B cell (primary cell): ENCODE results near the gene UTP4. TPM values are rescaled to one million over a fixed set of nuclear protein-coding genes. Genes with fewer than 3 reads are reported as not detected.
A peak's percentile ranks its signal among the peaks of the same experiment; 100 is the strongest.

Experiments
- ATAC-seq: fragments of 200-7000 bp; cut with Tn5 transposase; one replicate; pipeline ENCODE4 v1.10.0; 2021; ENCODE audit warnings: low read depth, mild to moderate bottlenecking, moderate number of reproducible peaks, moderate library complexity
- CTCF ChIA-PET: fragments of 350-600 bp; sonication (Branson Sonifier 250); formaldehyde crosslinking; loops from one replicate; lab custom pipeline; 2021; ENCODE audit warnings: antibody characterized with exemption, inconsistent platforms; lab: Charles Lee
- POLR2A ChIA-PET: fragments of 350-600 bp; sonication (Branson Sonifier 250); formaldehyde crosslinking; loops from one replicate; lab custom pipeline; 2021; ENCODE audit warnings: antibody characterized with exemption; lab: Charles Lee
- DNase-seq: peaks from one replicate; pipeline ENCODE4 v3.0.0; 2013
- H2AFZ ChIP-seq: 2 replicates; pipeline ENCODE4 v1.6.1; 2012; ENCODE audit warnings: mild to moderate bottlenecking, low read depth, low read length; ENCODE audit not compliant: insufficient read depth, poor library complexity, severe bottlenecking
- H3K27ac ChIP-seq, 2 donors: 1 replicate in 1 of 2; 2 replicates in 1 of 2; pipeline ENCODE4 v1.5.1; 2012 to 2013; ENCODE audit warnings: low read length in 2 of 2, mild to moderate bottlenecking in 2 of 2, moderate library complexity in 1 of 2
- H3K27me3 ChIP-seq, 4 experiments: fragments of 200-600 bp in 1 of 4; sonication (generic) in 1 of 4; replicated peaks in 1 of 4; 1 replicate in 2 of 4; 2 replicates in 2 of 4; pipeline versions ENCODE4 v1.6.1 to v1.7.0; 2013 to 2016; ENCODE audit warnings: low read length in 3 of 4, mild to moderate bottlenecking in 2 of 4, mixed read lengths in 1 of 4, moderate library complexity in 1 of 4; ENCODE audit not compliant: insufficient read depth in 4 of 4, control insufficient read depth in 3 of 4; ENCODE audit errors: control extremely low read depth in 1 of 4
- H3K36me3 ChIP-seq, 2 experiments: replicated peaks in 1 of 2; 1 replicate in 1 of 2; 2 replicates in 1 of 2; pipeline versions ENCODE4 v1.6.1 to v1.7.1; 2013; ENCODE audit warnings: low read length in 1 of 2; ENCODE audit not compliant: insufficient read depth in 2 of 2, control insufficient read depth in 1 of 2; ENCODE audit errors: control extremely low read depth in 1 of 2, extremely low read depth in 1 of 2
- H3K4me1 ChIP-seq, 2 donors: fragments of 200-600 bp in 1 of 2; sonication (generic) in 1 of 2; 1 replicate in 1 of 2; 2 replicates in 1 of 2; pipeline versions ENCODE4 v1.5.1 to v1.6.1; 2013 to 2017; ENCODE audit warnings: low read length in 2 of 2; ENCODE audit not compliant: control insufficient read depth in 2 of 2, insufficient read depth in 2 of 2
- H3K4me2 ChIP-seq: replicated peaks from 2 replicates; pipeline ENCODE3; 2012; ENCODE audit warnings: mild to moderate bottlenecking, low read depth, low read length; ENCODE audit not compliant: poor library complexity, severe bottlenecking
- H3K4me3 ChIP-seq, 5 experiments: fragments of 200-600 bp in 1 of 5; sonication (generic) in 1 of 5; 1 replicate in 3 of 5; 2 replicates in 2 of 5; pipeline versions ENCODE4 v1.5.1 to v1.7.0; 2011 to 2016; ENCODE audit warnings: low read length in 4 of 5, mild to moderate bottlenecking in 4 of 5, low read depth in 2 of 5, control low read depth in 1 of 5, moderate library complexity in 1 of 5; ENCODE audit not compliant: insufficient read depth in 1 of 5; ENCODE audit errors: control extremely low read depth in 1 of 5, extremely low read depth in 1 of 5
- H3K79me2 ChIP-seq: fragments of 200-600 bp; sonication (generic); one replicate; pipeline ENCODE4 v1.6.0; 2016; ENCODE audit warnings: low read length; ENCODE audit not compliant: control insufficient read depth, insufficient read depth
- H3K9ac ChIP-seq: fragments of 200-600 bp; sonication (generic); 2 replicates; pipeline ENCODE4 v1.6.1; 2017; ENCODE audit warnings: mild to moderate bottlenecking, low read length, moderate library complexity
- H3K9me3 ChIP-seq, 3 donors: one replicate each; pipeline versions ENCODE4 v1.6.1 to v1.7.1; 2013; ENCODE audit warnings: low read length in 2 of 3; ENCODE audit not compliant: control insufficient read depth in 2 of 3, insufficient read depth in 1 of 3; ENCODE audit errors: control extremely low read depth in 1 of 3
- H4K20me1 ChIP-seq: 2 replicates; pipeline ENCODE4 v1.6.0; 2012; ENCODE audit warnings: mild to moderate bottlenecking, low read length; ENCODE audit not compliant: insufficient read depth, control insufficient read depth, poor library complexity, severe bottlenecking
- H3K27ac Mint-ChIP-seq: one replicate; pipeline ENCODE4 v1.8.0; 2021; ENCODE audit warnings: mixed read lengths
- H3K27me3 Mint-ChIP-seq: one replicate; pipeline ENCODE4 v1.8.0; 2021; ENCODE audit warnings: mixed read lengths
- H3K4me1 Mint-ChIP-seq: one replicate; pipeline ENCODE4 v1.8.0; 2021; ENCODE audit warnings: mixed read lengths
- H3K4me3 Mint-ChIP-seq: one replicate; pipeline ENCODE4 v1.8.0; 2021; ENCODE audit warnings: mixed read lengths
- H3K9me3 Mint-ChIP-seq: one replicate; pipeline ENCODE4 v1.8.0; 2022; ENCODE audit warnings: mixed read lengths; ENCODE audit not compliant: insufficient read depth
- CTCF ChIP-seq: fragments of 200-600 bp; IDR thresholded peaks from one replicate; pipeline ENCODE4 v1.8.0; 2022; ENCODE audit warnings: antibody characterized with exemption, mild to moderate bottlenecking
- EZH2 ChIP-seq: IDR thresholded peaks from 2 replicates; pipeline ENCODE4 v1.6.1; 2012; ENCODE audit warnings: borderline replicate concordance, low read depth, mild to moderate bottlenecking, moderate library complexity, low read length; ENCODE audit not compliant: insufficient read depth, poor library complexity, severe bottlenecking
- WGBS: methylation state at CpG from one replicate; pipeline ENCODE4 v1.1.5; 2013; ENCODE audit warnings: missing lambda C conversion rate; ENCODE audit not compliant: insufficient coverage; 5-methylcytosine and 5-hydroxymethylcytosine counted together
- intact Hi-C: fragments of 100-400 bp; cut with micrococcal nuclease; formaldehyde crosslinking; loops from one replicate; pipeline ENCODE4 v1.10.0; 2022
- polyA minus RNA-seq: library from RNA; depleted of rRNA, polyadenylated mRNA; stranded (reverse); fragments of >200 nt; gene quantifications from 2 replicates; pipeline ENCODE4 v1.2.3, GENCODE V29; 2012
- polyA plus RNA-seq: library from polyadenylated mRNA; depleted of rRNA; stranded (reverse); fragments of >200 nt; gene quantifications from 2 replicates; pipeline ENCODE4 v1.2.3, GENCODE V29; 2012
- total RNA-seq, 2 donors: library from RNA; stranded (reverse); fragments of 120-200 nt in 1 of 2; gene quantifications; 1 replicate in 1 of 2; 2 replicates in 1 of 2; pipeline versions ENCODE4 v1.2.3 to v1.2.4, GENCODE V29; 2013 to 2022

The UTP4 gene
- 29.4 and 30.1 TPM in 2 replicates for total RNA-seq
- 13.4 TPM for total RNA-seq (2013)
- 20.6 and 24.3 TPM in 2 replicates for polyA plus RNA-seq
- polyA minus RNA-seq: 11.8 and 15.6 TPM in 2 replicates

- intact Hi-C loops: loop anchor here (1.0 to 10.0 kb wide), 2 partner anchors 54 to 1468 kb away; partner anchors contain the start of genes ACD, C16orf86, ENKD1 and PARD6A
- H3K27ac ChIP-seq: peak within 1 kb of the TSS; percentile 66 to 90
- CTCF ChIA-PET: interaction anchor here (0.9 to 4.8 kb wide), 6 partner anchors 9 to 612 kb away, joined by 3 to 29 read pairs (median 6); no protein-coding TSS in a partner anchor
- Mint-ChIP-seq H3K27me3 (no peaks in the 10 kb centered on the region), H3K27ac (peak within 1 kb of the TSS; percentile 91), H3K4me1 (peaks cover 41% of the 10 kb centered on the region), H3K4me3 (peak within 1 kb of the TSS; percentile 95), H3K9me3 (no peaks in the 10 kb centered on the region)
- POLR2A ChIA-PET: interaction anchor here (1.6 kb wide), 1 partner anchor 54 kb away, joined by 6 read pairs; the partner anchor contains the start of gene SNTB2
- peak within 1 kb of the TSS; percentile 92 for H2AFZ ChIP-seq
- H3K9ac ChIP-seq: peak within 1 kb of the TSS; percentile 87
- no peaks in the 10 kb centered on the region for H3K9me3 ChIP-seq
- peaks cover 89% of the 10 kb centered on the region for H3K79me2 ChIP-seq
- H3K27me3 ChIP-seq: no peaks in the 10 kb centered on the region
- H4K20me1 ChIP-seq: peaks cover 33% of the 10 kb centered on the region
- DNase-seq (peak; percentile 92), ATAC-seq (peak; percentile 87)
- peaks cover 3 to 16% of the 10 kb centered on the region in 2 experiments for H3K36me3 ChIP-seq
- under 1% methylated on average over 77 of the region's 78 CpGs for WGBS
- TF ChIP-seq EZH2 (no peak), CTCF (no peak)
- H3K4me2 ChIP-seq: peak within 1 kb of the TSS; percentile 95
- H3K4me1 ChIP-seq: peaks cover 16 to 19% of the 10 kb centered on the region in 2 donors
- peak within 1 kb of the TSS; percentile 87 to 96 (median 89) for H3K4me3 ChIP-seq
Measured at GRCh38 chr16:69132424-69133252, at the start of gene UTP4, which contains the start of gene CHTF8. Gene UTP4 (plus strand): TSS chr16:69132649. CDS start chr16:69133460, 811 bp downstream. Gene CHTF8 (minus strand): TSS chr16:69132588. CDS start chr16:69121458, 11,130 bp downstream.
